A549 treated with AZD9567 at 1 μM for 4 hours (cell line): Measurements from ENCODE around the gene GJB4. TPM values are rescaled to one million over a fixed set of nuclear protein-coding genes. Genes with fewer than 3 reads are reported as not detected.

ENCODE experiments used
- total RNA-seq: library from RNA; stranded (reverse); fragments of 200-300 nt; extraction: Qiagen RNA extraction; gene quantifications from 5 replicates; pipeline ENCODE4 v1.2.3, GENCODE V29; 2022; ENCODE audit not compliant: insufficient read depth

The GJB4 gene
- total RNA-seq = 0.02 to 0.69 TPM (median 0.12 TPM) in 5 replicates

GRCh38 chr1:34759503-34760357 is at the start of gene GJB4:
Gene GJB4, plus strand, starts transcription at chr1:34759740. Its CDS starts 1,515 bp downstream, at chr1:34761255.

GRCh38 chr1:34754964-34755637 is 4.4 kb upstream of the GJB4 start, which contains the start of gene GJB5:
Gene GJB5, plus strand, starts transcription at chr1:34755047. Its CDS starts 2,284 bp downstream, at chr1:34757331.

GRCh38 chr1:34781071-34781843 is 21.7 kb downstream of the GJB4 start, which contains the start of gene GJB3:
Gene GJB3, plus strand, starts transcription at chr1:34781214. Its CDS starts 3,549 bp downstream, at chr1:34784763.

GRCh38 chr1:34792868-34793727 is 33.6 kb downstream of the GJB4 start, which contains the start of gene GJA4:
Gene GJA4, plus strand, starts transcription at chr1:34792999. Its CDS starts 1,215 bp downstream, at chr1:34794214.

Other genes with a start within 250 kb of the GJB4 start
- 0.06 to 0.07 TPM in 2 of 5 replicates, not detected in the others for gene GJB5, start 4.7 kb upstream of the GJB4 start, total RNA-seq
- gene GJB3, start 21.5 kb downstream of the GJB4 start, total RNA-seq = 3.9 to 11.0 TPM (median 7.6 TPM) in 5 replicates
- gene GJA4, start 33.3 kb downstream of the GJB4 start, total RNA-seq = not detected in 5 replicates
- gene SMIM12, start 100.0 kb downstream of the GJB4 start, total RNA-seq = 50.4 to 58.1 TPM (median 55.9 TPM) in 5 replicates
- gene DLGAP3, start 169.9 kb downstream of the GJB4 start, total RNA-seq = 0.17 to 0.48 TPM (median 0.26 TPM) in 4 of 5 replicates, not detected in the other
- gene TMEM35B, start 225.6 kb downstream of the GJB4 start, total RNA-seq = 16.6 to 22.3 TPM (median 18.6 TPM) in 5 replicates